ENCODE measurements around the gene MSTO1.
"Not testable (repeated sequence)": the region's sequence is repeated elsewhere in the genome, so short reads cannot be mapped to it uniquely, and the experiment has no call there.

The MSTO1 gene

DNA sequence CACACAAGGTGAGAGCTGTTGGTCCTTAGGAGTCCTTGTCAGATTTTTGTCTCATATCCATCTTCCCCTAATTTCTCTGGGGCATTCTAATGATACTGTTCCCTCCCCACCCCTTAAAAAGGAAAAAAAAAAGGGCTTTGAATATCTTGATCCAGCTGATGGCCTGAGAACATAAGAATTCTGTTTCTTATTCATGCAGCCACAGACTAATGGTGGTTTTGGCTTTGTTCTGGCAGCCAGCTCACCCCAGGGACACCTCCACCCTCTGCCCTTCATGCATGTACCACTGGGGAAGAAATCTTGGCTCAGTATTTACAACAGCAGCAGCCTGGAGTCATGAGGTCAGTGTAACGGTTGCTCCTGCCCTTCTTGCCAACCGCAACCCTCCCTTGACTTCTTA, 3.2 kb downstream of the MSTO1 start:
- DNase-seq (ENCODE audit: low read depth): not testable (repeated sequence)

- no peak for DNase-seq (ENCODE audit: low read depth)
Observed at GRCh38 chr1:155622191-155622590, 12.2 kb downstream of the MSTO1 start.

DNA sequence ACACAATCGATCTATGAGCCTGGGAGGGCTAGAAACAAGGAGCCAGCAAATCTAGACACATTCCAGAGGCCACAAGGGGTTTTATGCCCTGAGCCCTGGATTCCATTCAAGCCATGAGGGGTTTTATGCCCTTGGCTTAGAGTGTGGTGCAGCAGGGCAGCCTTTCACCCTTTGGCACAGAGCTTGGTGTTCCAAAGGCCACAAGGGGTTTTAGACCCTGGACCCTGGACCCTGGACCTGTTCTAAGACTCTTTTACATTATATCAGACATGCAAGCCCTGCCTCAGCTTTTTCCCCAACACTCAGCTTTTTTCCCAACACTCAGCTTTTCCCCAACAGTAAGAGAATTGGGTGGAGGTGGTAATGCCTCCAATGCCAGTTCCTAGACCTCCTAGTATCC, 13.3 kb downstream of the MSTO1 start:
- DNase-seq (ENCODE audit: low read depth): no peak

- not testable (repeated sequence) for DNase-seq (ENCODE audit: low read depth)
Observed at GRCh38 chr1:155626428-155626827, 16.4 kb downstream of the MSTO1 start.

DNA sequence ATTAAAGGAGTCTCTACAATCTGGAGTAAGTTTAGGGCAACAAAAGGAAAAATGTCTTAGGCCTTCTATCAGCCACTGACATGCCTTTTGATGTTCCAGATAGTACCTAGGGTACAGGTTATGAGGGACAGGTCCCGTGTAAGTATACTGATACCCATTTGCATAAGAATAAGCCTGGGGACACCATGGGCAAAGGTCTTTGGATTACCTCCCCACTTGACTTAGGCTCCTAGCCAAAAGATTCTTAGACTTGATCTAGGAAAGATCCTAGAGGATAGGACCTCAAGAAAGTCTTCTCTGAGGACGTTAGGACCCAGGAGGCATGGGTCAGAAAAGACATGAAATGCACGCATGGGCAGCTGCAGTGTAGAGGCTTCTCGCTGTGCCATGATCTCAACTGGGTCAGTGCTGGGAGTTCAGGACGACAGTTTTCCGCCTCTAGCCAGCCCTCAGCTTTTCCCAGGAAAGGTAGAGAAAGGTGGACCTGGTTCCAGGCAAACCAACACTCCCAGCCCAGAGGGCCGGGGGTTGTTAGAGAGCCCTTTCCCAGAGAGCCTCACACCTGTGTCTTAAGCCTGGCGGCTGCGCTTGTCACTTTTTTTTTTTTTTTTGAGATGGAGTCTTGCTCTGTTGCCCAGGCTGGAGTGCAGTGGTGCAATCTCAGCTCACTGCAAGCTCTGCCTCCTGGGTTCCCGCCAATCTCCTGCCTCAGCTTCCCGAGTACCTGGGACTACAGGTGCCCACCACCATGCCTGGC, 26.6 kb downstream of the MSTO1 start:
- no peak for DNase-seq (ENCODE audit: low read depth)

GRCh38 chr1:155640367-155640766, 30.3 kb downstream of the MSTO1 start:
- DNase-seq (ENCODE audit: low read depth): no peak

DNA sequence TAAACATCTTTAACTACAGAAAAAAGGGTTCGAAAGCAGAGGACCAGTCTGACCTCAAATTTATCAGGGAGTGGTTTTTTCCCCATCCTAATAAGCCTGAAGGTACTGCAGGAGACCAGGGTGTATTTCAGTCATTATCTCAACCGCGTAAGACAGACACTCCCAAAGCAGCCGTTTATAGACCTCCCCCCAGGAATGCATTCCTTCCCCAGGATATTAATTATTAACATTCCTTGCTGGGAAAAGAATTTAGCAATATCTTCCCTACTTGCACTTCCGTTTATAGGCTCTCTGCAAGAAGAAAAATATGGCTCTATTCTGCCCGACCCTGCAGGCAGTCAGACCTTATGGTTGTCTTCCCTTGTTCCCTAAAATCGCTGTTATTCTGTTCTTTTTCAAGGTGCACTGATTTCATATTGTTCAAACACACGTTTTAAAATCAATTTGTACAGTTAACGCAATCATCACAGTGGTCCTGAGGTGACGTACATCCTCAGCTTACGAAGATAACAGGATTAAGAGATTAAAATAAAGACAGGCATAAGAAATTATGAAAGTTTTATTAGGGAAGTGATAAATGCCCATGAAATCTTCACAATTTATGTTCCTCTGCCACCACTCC, 32.7 kb downstream of the MSTO1 start:
- DNase-seq (ENCODE audit: low read depth): not testable (repeated sequence)

DNA sequence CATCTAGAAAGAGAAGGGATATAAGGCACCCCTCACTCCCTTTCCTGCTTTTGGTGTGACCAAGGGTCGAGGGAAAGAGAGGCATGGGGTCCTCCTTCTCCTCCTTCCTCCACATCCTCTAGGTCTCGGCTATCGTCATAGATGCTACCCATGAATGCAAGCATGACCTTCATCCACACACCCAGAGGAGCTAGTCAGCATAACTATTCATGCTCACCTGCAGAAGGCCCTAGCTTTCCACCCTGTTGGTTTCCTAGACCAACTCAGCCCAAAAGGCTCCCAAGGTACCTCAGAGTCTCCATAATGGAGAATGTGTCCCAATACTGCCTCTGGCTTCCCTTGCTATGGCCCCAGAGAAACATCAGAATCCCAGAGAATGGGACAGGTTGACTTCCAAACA, 33.2 kb downstream of the MSTO1 start:
- no peak for DNase-seq (ENCODE audit: low read depth)

GRCh38 chr1:155645034-155645598, 35.1 kb downstream of the MSTO1 start:
- no peak for DNase-seq (ENCODE audit: low read depth)

DNA sequence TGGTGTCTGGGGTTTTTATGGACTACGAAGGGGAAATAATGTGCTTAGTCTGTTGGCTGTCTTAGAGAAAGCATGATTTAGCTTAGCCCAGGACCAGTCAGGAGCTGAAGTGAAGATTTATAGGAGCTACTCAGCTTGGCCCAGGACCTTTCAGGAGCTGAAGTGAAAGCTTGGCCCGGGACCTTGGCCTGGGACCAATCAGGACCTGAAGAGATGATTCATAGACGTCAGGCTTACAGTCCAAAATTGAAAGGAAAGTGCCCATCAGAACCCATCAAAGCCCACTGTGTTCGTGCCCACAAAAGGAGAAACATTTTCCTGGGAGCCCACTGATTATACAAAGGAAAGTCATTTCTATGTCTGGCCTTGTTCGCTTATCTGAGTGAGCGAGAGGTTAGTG, 35.6 kb downstream of the MSTO1 start:
- no peak for DNase-seq (ENCODE audit: low read depth)

GRCh38 chr1:155646307-155646706, 36.3 kb downstream of the MSTO1 start:
- DNase-seq (ENCODE audit: low read depth): no peak

DNA sequence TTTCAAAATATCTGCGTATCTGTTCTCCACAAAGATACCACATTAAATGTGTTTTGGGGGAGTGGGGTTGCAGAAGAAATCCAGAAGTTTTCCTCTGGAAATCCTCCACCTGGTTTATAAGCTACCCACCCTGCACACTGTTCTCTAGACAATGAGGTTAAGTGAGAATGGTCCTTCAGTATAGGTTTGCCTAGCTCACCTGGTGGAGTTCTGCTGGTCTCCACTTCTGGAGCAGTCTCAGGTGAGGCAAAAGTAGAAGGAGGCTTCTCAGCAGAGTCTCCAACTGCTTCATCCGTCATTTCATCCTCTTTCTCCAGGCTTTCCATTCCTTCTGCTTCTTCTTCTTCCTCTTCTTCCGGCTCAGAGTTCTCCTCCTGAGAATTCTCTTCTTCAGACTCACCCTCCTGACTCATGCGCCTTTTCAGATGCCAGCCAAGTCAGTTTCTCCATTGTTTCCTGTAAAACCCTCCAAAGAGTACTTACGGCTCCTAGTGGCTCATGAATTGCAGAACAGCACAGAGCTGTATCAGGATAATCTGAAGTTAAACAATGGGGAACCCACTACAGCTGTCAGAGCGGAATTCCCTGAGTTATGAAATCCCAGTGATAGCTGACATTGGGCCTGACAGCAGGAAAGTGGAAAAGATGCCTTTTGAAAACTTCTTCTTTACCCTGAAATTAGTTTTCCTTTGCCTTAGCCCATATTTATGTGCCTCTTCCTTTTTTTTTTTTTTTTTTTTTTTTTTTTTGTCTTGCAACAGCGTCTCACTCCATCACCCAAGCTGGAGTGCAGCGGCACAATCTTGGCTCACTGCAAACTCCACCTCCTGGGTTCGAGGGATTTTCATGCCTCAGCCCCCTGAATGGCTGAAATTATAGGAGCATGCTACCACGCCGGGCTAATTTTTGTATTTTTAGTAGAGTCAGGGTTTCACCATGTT, 38.5 kb downstream of the MSTO1 start:
- DNase-seq (ENCODE audit: low read depth): no peak

DNA sequence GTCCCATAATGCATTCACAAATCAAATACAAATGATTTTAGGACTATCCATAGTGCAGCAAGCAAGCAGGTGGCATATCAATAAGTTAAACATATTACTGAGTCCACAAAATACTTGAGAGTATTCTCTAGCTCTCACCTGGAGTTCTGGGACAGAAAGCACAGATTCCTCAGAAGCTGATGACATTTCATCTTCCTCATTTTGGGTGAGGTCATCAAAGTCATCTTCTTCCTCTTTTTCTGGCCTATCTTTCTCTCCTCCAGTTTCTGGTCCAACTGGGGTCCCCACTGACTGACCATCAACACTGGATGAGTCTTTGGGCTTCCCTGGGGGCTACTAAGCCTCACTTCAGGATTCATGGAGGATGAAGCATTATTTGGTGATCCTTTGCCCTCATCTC, 39.7 kb downstream of the MSTO1 start:
- no peak for DNase-seq (ENCODE audit: low read depth)

GRCh38 chr1:155650231-155650757, 40.3 kb downstream of the MSTO1 start:
- DNase-seq (ENCODE audit: low read depth): no peak

DNA sequence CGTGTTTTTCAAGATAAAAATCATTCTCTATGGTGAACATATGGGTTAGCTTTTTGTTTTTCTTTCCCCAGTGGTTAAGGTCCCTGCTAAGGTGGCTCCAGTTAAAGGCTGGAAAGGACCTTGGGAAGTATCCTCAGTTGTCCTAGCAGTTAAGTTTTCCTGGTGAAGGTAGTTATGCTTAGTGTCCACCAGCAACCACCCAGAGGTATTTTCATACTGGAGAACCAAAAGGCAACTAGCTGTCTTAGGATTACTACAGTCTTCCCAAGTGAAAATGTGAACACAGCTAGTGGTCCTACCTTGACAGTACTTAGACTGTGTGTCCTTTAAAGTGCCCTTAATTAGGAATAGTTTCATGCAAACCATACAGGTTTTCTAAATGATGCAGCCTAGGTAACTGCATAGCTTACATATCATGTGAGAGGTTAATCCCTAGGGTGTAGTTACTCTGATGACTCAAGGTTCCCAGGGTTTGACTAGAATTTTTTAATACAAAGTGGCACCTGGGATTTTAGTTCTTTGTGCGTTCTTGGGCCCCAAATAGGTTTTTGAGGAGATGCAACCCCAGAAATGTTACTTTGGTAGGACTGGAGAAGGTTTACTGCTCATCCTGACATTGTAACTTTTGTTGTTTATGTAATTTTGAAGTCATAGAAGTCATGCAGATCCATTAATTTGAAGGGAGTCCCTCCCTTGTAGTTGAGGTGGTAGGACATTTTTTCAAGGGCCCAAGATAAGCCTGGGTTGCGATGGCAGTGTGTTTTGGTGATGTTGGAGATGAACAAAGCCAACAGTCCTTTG, 42.0 kb downstream of the MSTO1 start:
- no peak for DNase-seq (ENCODE audit: low read depth)

DNA sequence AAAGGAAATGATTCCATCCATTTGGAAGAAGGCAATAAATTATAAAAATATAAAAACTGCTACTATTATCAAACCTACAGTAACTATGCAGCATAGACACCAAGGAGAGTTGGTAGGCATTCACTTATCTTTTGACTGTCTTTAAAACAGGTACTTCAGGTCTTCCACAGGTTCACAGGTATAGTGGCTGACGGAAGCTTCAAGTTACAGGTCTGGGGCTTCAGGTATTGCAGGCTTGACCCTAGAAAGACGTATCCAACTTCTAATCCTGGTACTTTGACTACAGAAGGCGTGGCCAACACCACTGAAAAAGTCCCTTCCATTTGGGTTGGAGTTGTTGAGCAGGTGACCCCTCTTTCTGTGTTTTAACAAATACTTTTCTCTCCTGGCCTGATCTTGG, 42.9 kb downstream of the MSTO1 start:
- no peak for DNase-seq (ENCODE audit: low read depth)

- DNase-seq (ENCODE audit: low read depth): no peak
Observed at GRCh38 chr1:155657463-155657862, 47.4 kb downstream of the MSTO1 start.

GRCh38 chr1:155661239-155661638, 51.2 kb downstream of the MSTO1 start:
- not testable (repeated sequence) for DNase-seq (ENCODE audit: low read depth)

All from activated T-helper 9 cell treated with anti-CD3 and anti-CD28 coated beads, Interleukin-2, amount 50 U/mL, for 16 hours (primary cell).